Loucy (cell line): ENCODE results near the gene FALEC.

ENCODE experiments used
- EZH2phosphoT487 ChIP-seq: fragments of 200-600 bp; IDR thresholded peaks from 2 replicates; pipeline ENCODE4 v1.6.1; 2018; ENCODE audit warnings: antibody characterized with exemption, mild to moderate bottlenecking, moderate library complexity, borderline replicate concordance
- TF ChIP-seq, protein P1 (sequence below): fragments of 200-600 bp; sonication (generic); conservative IDR thresholded peaks from 2 replicates; pipeline ENCODE4 v1.5.1; 2014; ENCODE audit warnings: mild to moderate bottlenecking, antibody characterized with exemption, low read length

DNA sequence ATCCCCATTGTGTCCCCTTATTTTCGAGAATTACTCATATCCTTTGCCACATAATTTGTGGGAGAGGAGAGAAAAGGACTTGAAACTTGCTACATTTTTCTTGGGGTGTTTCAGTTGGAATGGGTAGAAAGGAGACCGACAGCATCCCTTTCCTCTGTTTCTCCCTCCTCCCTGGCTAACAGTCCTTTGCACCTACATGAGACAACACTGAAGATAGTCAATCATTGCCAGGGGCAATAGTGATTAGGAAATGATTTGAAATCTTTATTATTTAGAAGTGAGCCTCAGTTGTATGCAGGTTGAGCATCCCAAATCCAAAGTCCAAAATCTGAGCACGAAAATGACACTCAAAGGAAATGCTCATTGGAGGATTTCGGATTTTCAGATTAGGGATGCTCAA, 36.2 kb upstream of the FALEC start:
- TF ChIP-seq, protein P1, sequence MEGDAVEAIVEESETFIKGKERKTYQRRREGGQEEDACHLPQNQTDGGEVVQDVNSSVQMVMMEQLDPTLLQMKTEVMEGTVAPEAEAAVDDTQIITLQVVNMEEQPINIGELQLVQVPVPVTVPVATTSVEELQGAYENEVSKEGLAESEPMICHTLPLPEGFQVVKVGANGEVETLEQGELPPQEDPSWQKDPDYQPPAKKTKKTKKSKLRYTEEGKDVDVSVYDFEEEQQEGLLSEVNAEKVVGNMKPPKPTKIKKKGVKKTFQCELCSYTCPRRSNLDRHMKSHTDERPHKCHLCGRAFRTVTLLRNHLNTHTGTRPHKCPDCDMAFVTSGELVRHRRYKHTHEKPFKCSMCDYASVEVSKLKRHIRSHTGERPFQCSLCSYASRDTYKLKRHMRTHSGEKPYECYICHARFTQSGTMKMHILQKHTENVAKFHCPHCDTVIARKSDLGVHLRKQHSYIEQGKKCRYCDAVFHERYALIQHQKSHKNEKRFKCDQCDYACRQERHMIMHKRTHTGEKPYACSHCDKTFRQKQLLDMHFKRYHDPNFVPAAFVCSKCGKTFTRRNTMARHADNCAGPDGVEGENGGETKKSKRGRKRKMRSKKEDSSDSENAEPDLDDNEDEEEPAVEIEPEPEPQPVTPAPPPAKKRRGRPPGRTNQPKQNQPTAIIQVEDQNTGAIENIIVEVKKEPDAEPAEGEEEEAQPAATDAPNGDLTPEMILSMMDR, result no peak
- no peak for TF ChIP-seq EZH2phosphoT487
